Mononuclear cell (primary cell): ENCODE data around the gene MRGPRG. TPM values are rescaled to one million over a fixed set of nuclear protein-coding genes. Genes with fewer than 3 reads are reported as not detected.
"Not testable (repeated sequence)": the region's sequence is repeated elsewhere in the genome, so short reads cannot be mapped to it uniquely, and the experiment has no call there.

Experiments used
- H3K27me3 ChIP-seq: 2 replicates; pipeline ENCODE4 v1.6.0; 2011; ENCODE audit warnings: low read length, control low read depth; ENCODE audit not compliant: insufficient read depth
- H3K4me1 ChIP-seq: 2 replicates; pipeline ENCODE4 v1.5.1; 2011; ENCODE audit warnings: mild to moderate bottlenecking, low read length, control low read depth; ENCODE audit not compliant: insufficient read depth
- H3K4me3 ChIP-seq: 2 replicates; pipeline ENCODE4 v1.5.1; 2011; ENCODE audit warnings: mild to moderate bottlenecking, low read length, moderate library complexity
- H3K9me3 ChIP-seq: 2 replicates; pipeline ENCODE4 v1.5.1; 2011; ENCODE audit warnings: low read depth, mild to moderate bottlenecking, control low read depth, low read length
- total RNA-seq: library from RNA; depleted of rRNA; stranded (reverse); fragments of >200 nt; gene quantifications from one replicate; pipeline ENCODE4 v1.2.3, GENCODE V29; 2012

MRGPRG gene
- total RNA-seq = not detected

GRCh38 chr11:3218483-3219280, at the start of gene MRGPRG:
Gene MRGPRG (minus strand): TSS chr11:3218813. CDS start chr11:3218813, 0 bp downstream.
- Histone ChIP-seq H3K4me1 (no peaks in the 10 kb centered on the region), H3K27me3 (no peaks in the 10 kb centered on the region), H3K9me3 (no peaks in the 10 kb centered on the region), H3K4me3 (no peak within 1 kb of the TSS)

- not testable (repeated sequence) for H3K9me3 ChIP-seq, H3K27me3 ChIP-seq, H3K4me1 ChIP-seq, H3K4me3 ChIP-seq
These were observed 43.9 kb upstream of the MRGPRG start for GRCh38 chr11:3262548-3262947.

GRCh38 chr11:3261831-3262230, 43.2 kb upstream of the MRGPRG start:
- not testable (repeated sequence) for H3K27me3 ChIP-seq, H3K9me3 ChIP-seq, H3K4me1 ChIP-seq

GRCh38 chr11:3257509-3257908, 38.9 kb upstream of the MRGPRG start:
- not testable (repeated sequence) for H3K4me3 ChIP-seq, H3K4me1 ChIP-seq, H3K9me3 ChIP-seq

More at GRCh38 chr11:3261831-3262230, 43.2 kb upstream of the MRGPRG start:
- H3K4me3 ChIP-seq = not testable (repeated sequence)

GRCh38 chr11:3255241-3255640, 36.6 kb upstream of the MRGPRG start:
- H3K4me3 ChIP-seq, H3K4me1 ChIP-seq, H3K9me3 ChIP-seq, H3K27me3 ChIP-seq: not testable (repeated sequence)

More at GRCh38 chr11:3257509-3257908, 38.9 kb upstream of the MRGPRG start:
- not testable (repeated sequence) for H3K27me3 ChIP-seq

- H3K9me3 ChIP-seq, H3K27me3 ChIP-seq, H3K4me3 ChIP-seq, H3K4me1 ChIP-seq: not testable (repeated sequence)
These were observed 36.2 kb upstream of the MRGPRG start for GRCh38 chr11:3254773-3255172.

GRCh38 chr11:3245071-3245470, 26.5 kb upstream of the MRGPRG start:
- H3K27me3 ChIP-seq = peaks cover 9% of the 10 kb centered on the region
- no peaks in the 10 kb centered on the region for H3K4me1 ChIP-seq
- H3K9me3 ChIP-seq = no peaks in the 10 kb centered on the region
- H3K4me3 ChIP-seq = no peak overlapping the region

GRCh38 chr11:3243880-3244279, 25.3 kb upstream of the MRGPRG start:
- Histone ChIP-seq H3K4me3 (no peak overlapping the region), H3K27me3 (peaks cover 9% of the 10 kb centered on the region), H3K9me3 (no peaks in the 10 kb centered on the region), H3K4me1 (no peaks in the 10 kb centered on the region)

GRCh38 chr11:3237119-3237518, 18.5 kb upstream of the MRGPRG start:
- H3K27me3 ChIP-seq = no peaks in the 10 kb centered on the region
- H3K9me3 ChIP-seq = no peaks in the 10 kb centered on the region
- no peaks in the 10 kb centered on the region for H3K4me1 ChIP-seq
- no peak overlapping the region for H3K4me3 ChIP-seq

GRCh38 chr11:3234846-3235245, 16.2 kb upstream of the MRGPRG start:
- no peak overlapping the region for H3K4me3 ChIP-seq

GRCh38 chr11:3232956-3233355, 14.3 kb upstream of the MRGPRG start:
- Histone ChIP-seq H3K9me3 (no peaks in the 10 kb centered on the region), H3K4me3 (no peak overlapping the region), H3K27me3 (no peaks in the 10 kb centered on the region), H3K4me1 (no peaks in the 10 kb centered on the region)

More at GRCh38 chr11:3234846-3235245, 16.2 kb upstream of the MRGPRG start:
- no peaks in the 10 kb centered on the region for H3K27me3 ChIP-seq
- H3K4me1 ChIP-seq = no peaks in the 10 kb centered on the region
- no peaks in the 10 kb centered on the region for H3K9me3 ChIP-seq

GRCh38 chr11:3231851-3232744, 13.5 kb upstream of the MRGPRG start, which contains the start of gene MRGPRE:
Gene MRGPRE (minus strand): TSS chr11:3232417. CDS start chr11:3228799, 3,618 bp downstream.
- Histone ChIP-seq H3K4me1 (no peaks in the 10 kb centered on the region), H3K9me3 (no peaks in the 10 kb centered on the region), H3K4me3 (no peak within 1 kb of the TSS), H3K27me3 (no peaks in the 10 kb centered on the region)

GRCh38 chr11:3231550-3231850, 12.9 kb upstream of the MRGPRG start:
- Histone ChIP-seq H3K27me3 (no peaks in the 10 kb centered on the region), H3K4me3 (no peak overlapping the region), H3K9me3 (no peaks in the 10 kb centered on the region), H3K4me1 (no peaks in the 10 kb centered on the region)

GRCh38 chr11:3230636-3231549, 12.3 kb upstream of the MRGPRG start:
- Histone ChIP-seq H3K4me1 (no peaks in the 10 kb centered on the region), H3K4me3 (no peak overlapping the region), H3K27me3 (no peaks in the 10 kb centered on the region), H3K9me3 (no peaks in the 10 kb centered on the region)
